ENCODE data around the gene GFOD1.

- no peak for TF ChIP-seq CTCF (IDR thresholded peaks at IDR 0.05 in 8 of 11, conservative IDR thresholded peaks at IDR 0.05 in 3 of 11)
- TF ChIP-seq POLR2A (IDR thresholded peaks at IDR 0.05): no peak
These were observed 17.7 kb downstream of the GFOD1 start for GRCh38 chr6:13469693-13470092.
